DND-41 (cell line): ENCODE results near the gene TRMT11.

ENCODE experiments used
- ATAC-seq: fragments of 200-7000 bp; cut with Tn5 transposase; 3 replicates; pipeline ENCODE4 v1.9.1; 2021; ENCODE audit warnings: low read depth; ENCODE audit not compliant: insufficient read depth
- DNase-seq: peaks from one replicate; pipeline ENCODE4 v3.0.0-alpha.2; 2020
- H2AFZ ChIP-seq: 2 replicates; pipeline ENCODE4 v1.6.0; 2012; ENCODE audit warnings: low read depth, low read length
- H3K27ac ChIP-seq: 2 replicates; pipeline ENCODE4 v1.5.1; 2012; ENCODE audit warnings: low read length, inconsistent platforms
- H3K27me3 ChIP-seq: fragments of 200-600 bp; sonication (generic); 2 replicates; pipeline ENCODE4 v1.6.0; 2012; ENCODE audit warnings: low read length, mild to moderate bottlenecking, inconsistent platforms; ENCODE audit not compliant: insufficient read depth, poor library complexity
- H3K36me3 ChIP-seq: 2 replicates; pipeline ENCODE4 v1.5.1; 2012; ENCODE audit warnings: low read length, inconsistent platforms; ENCODE audit not compliant: insufficient read depth
- H3K4me1 ChIP-seq: 2 replicates; pipeline ENCODE4 v1.5.1; 2012; ENCODE audit warnings: mild to moderate bottlenecking, low read length; ENCODE audit not compliant: insufficient read depth
- H3K4me2 ChIP-seq: 2 replicates; pipeline ENCODE4 v1.6.0; 2012; ENCODE audit warnings: mild to moderate bottlenecking, moderate library complexity, low read length, inconsistent platforms; ENCODE audit not compliant: insufficient read depth
- H3K4me3 ChIP-seq, 2 experiments: fragments of 200-600 bp in 1 of 2; shearing (Covaris generic) in 1 of 2; 2 replicates each; pipeline ENCODE4 v1.5.1; 2012 to 2016; ENCODE audit warnings: inconsistent platforms in 2 of 2, low read length in 2 of 2, mild to moderate bottlenecking in 2 of 2, low read depth in 1 of 2, moderate library complexity in 1 of 2
- H3K79me2 ChIP-seq: 2 replicates; pipeline ENCODE4 v1.6.0; 2012; ENCODE audit warnings: low read length, inconsistent platforms; ENCODE audit not compliant: insufficient read depth
- H3K9ac ChIP-seq: 2 replicates; pipeline ENCODE4 v1.6.0; 2012; ENCODE audit warnings: low read depth, mild to moderate bottlenecking, inconsistent platforms, low read length, moderate library complexity
- H3K9me3 ChIP-seq: 2 replicates; pipeline ENCODE4 v1.5.1; 2012; ENCODE audit warnings: low read length, moderate library complexity, mild to moderate bottlenecking, inconsistent platforms; ENCODE audit not compliant: insufficient read depth, severe bottlenecking
- H4K20me1 ChIP-seq: 2 replicates; pipeline ENCODE4 v1.6.0; 2012; ENCODE audit warnings: low read length; ENCODE audit not compliant: insufficient read depth
- EZH2 ChIP-seq: IDR thresholded peaks from 3 replicates; pipeline ENCODE4 v1.6.1; 2012; ENCODE audit warnings: borderline replicate concordance, low read depth, mild to moderate bottlenecking, moderate library complexity, low read length, inconsistent platforms; ENCODE audit not compliant: severe bottlenecking
- TF ChIP-seq, protein P1 (sequence below): IDR thresholded peaks from 2 replicates; pipeline ENCODE4 v1.5.1; 2012; ENCODE audit warnings: borderline replicate concordance, low read length, moderate library complexity, mild to moderate bottlenecking; ENCODE audit not compliant: poor library complexity, severe bottlenecking; ENCODE audit errors: extremely low read depth

The TRMT11 gene

DNA sequence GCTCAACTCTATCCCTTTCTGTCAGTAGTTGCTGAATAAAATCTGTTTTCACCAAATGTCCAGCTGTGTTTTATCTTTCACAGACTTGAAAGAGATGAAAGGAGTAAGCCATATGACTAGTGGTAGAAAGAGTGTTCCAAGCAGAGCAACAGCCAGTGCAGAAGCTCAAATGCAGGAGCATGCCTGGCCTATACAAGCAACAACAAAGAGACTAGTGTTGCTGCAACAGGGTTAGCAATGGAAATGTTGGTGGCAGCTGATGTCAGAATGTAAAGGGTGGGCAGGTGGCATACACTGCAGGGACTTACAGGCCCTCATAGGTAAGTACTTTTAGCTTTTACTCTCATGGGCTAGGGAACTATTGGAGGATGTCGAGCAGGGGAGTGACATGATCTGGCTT lies 35.0 kb upstream of the TRMT11 start:
- TF ChIP-seq, protein P1, sequence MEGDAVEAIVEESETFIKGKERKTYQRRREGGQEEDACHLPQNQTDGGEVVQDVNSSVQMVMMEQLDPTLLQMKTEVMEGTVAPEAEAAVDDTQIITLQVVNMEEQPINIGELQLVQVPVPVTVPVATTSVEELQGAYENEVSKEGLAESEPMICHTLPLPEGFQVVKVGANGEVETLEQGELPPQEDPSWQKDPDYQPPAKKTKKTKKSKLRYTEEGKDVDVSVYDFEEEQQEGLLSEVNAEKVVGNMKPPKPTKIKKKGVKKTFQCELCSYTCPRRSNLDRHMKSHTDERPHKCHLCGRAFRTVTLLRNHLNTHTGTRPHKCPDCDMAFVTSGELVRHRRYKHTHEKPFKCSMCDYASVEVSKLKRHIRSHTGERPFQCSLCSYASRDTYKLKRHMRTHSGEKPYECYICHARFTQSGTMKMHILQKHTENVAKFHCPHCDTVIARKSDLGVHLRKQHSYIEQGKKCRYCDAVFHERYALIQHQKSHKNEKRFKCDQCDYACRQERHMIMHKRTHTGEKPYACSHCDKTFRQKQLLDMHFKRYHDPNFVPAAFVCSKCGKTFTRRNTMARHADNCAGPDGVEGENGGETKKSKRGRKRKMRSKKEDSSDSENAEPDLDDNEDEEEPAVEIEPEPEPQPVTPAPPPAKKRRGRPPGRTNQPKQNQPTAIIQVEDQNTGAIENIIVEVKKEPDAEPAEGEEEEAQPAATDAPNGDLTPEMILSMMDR = no peak
- TF ChIP-seq EZH2 = no peak
- Histone ChIP-seq H2AFZ (no peak overlapping the region), H3K4me1 (peaks cover 7% of the 10 kb centered on the region), H3K27ac (no peak overlapping the region), H3K4me3 (no peak overlapping the region), H3K27me3 (peaks cover 4% of the 10 kb centered on the region), H3K79me2 (no peaks in the 10 kb centered on the region), H3K4me2 (no peak overlapping the region), H3K9ac (no peak overlapping the region), H4K20me1 (no peaks in the 10 kb centered on the region), H3K9me3 (peaks cover 8% of the 10 kb centered on the region), H3K36me3 (no peaks in the 10 kb centered on the region)
- DNase-seq = no peak
- ATAC-seq = no peak

DNA sequence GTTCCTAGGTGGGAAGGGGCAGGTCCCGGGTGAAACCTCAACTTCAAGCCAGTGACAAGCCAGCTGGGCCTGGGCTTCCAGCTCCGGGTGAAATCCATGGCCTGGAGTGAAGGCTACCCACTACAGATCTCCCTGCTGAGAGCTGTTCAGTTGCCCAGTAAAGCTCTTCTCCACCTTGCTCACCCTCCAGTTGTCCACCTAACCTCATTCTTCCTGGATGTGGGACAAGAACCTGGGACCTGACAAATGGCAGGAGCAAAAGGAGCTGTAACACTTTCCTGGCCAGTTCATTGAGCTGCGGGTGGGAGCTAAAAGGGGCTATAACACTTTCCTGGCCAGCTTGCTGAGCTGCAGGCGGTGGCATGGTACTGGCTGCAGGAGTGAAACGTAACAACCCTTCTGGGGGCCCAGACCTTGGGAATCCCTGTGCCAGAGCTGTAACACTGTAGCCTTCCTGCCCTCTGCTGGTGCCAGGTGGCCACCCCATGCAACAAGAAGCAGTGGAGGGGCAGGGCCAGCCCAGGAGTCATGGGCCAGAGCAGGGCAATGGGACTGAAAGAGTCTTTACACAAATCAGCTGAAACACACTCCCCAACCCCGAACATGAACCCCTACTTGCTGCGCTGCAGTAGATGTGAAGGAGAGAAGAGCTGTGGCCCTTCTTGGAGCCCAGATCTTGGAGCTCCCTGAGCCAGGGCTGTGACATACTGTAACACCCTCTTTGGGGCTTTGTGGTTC lies 33.4 kb upstream of the TRMT11 start:
- H3K9ac ChIP-seq = no peak overlapping the region
- no peak for TF ChIP-seq EZH2
- TF ChIP-seq, protein P1 = no peak
- no peaks in the 10 kb centered on the region for H4K20me1 ChIP-seq
- peaks cover 13% of the 10 kb centered on the region for H3K79me2 ChIP-seq
- H3K27ac ChIP-seq = no peak overlapping the region
- H3K36me3 ChIP-seq = no peaks in the 10 kb centered on the region; the same call in 1 of the 2 replicates
- peaks cover 13% of the 10 kb centered on the region for H3K4me1 ChIP-seq
- ATAC-seq = no peak
- H3K27me3 ChIP-seq = peaks cover 4% of the 10 kb centered on the region
- H3K9me3 ChIP-seq = peaks cover 8% of the 10 kb centered on the region
- no peak overlapping the region for H3K4me2 ChIP-seq
- DNase-seq = no peak
- H2AFZ ChIP-seq = no peak overlapping the region
- no peak overlapping the region for H3K4me3 ChIP-seq

DNA sequence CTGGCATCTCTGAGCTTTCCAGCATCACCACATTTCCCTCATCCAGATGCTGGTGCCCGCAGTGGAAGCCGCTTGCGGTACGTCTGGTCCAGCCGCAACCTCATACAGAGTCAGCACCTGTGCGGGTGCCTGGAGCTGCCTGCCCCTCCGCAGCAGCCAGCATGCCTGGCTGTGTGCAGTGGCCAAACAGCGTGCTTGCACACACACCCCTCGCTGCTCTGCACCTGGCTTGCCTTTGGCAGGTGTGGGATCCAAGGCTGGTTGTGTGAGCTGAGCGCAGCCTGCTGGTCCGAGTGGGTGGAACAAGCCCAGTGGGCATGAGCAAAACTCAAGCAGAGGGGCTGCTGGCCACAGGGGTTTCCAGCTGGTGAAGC lies 32.9 kb upstream of the TRMT11 start:
- Histone ChIP-seq H3K9ac (no peak overlapping the region), H3K36me3 (no peaks in the 10 kb centered on the region; the same call in 1 of the 2 replicates), H3K79me2 (peaks cover 19% of the 10 kb centered on the region), H3K4me3 (no peak overlapping the region), H4K20me1 (no peaks in the 10 kb centered on the region), H3K9me3 (peaks cover 8% of the 10 kb centered on the region), H3K4me1 (peaks cover 18% of the 10 kb centered on the region), H3K27me3 (peaks cover 4% of the 10 kb centered on the region), H3K27ac (no peak overlapping the region), H2AFZ (no peak overlapping the region), H3K4me2 (no peak overlapping the region)
- no peak for ATAC-seq
- no peak for DNase-seq
- TF ChIP-seq, protein P1 = no peak
- TF ChIP-seq EZH2 = no peak
